Measurements from ENCODE around the gene RPS5.
"Not testable (repeated sequence)": the region's sequence is repeated elsewhere in the genome, so short reads cannot be mapped to it uniquely, and the experiment has no call there.

Gene RPS5

GRCh38 chr19:58356766-58357480 lies 30.1 kb upstream of the RPS5 start:
- FAIRE-seq = no peak

- FAIRE-seq = no peak
Observed at GRCh38 chr19:58357481-58358145, 29.5 kb upstream of the RPS5 start.

- no peak for FAIRE-seq
Observed at GRCh38 chr19:58361900-58362271, 25.2 kb upstream of the RPS5 start.

GRCh38 chr19:58362272-58362994 lies 24.6 kb upstream of the RPS5 start, which contains the start of gene ZNF497:
Gene ZNF497 (minus strand): TSS chr19:58362751. CDS start chr19:58357635, 5,116 bp downstream.
- FAIRE-seq = peak; percentile 95

DNA sequence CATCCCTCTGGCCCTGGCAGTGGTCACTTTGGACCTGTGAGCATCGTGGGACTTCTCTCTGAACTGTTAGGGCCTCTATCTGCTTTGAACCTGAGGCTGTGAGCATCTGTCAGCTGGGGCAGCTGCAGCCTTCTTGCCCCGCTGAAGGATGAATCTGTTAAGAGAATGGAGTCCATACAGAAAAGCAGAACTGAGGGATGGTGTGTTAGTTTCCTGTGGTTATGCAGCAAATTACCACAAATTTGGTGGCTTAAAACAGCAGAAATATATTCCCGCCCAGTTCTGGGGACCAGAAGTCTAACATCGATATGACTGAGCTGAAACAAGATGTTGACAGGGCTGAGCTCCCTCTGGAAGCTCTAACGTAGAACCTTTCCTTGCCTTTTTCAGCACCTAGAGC lies 22.9 kb upstream of the RPS5 start:
- no peak for FAIRE-seq

- no peak for FAIRE-seq
Observed at GRCh38 chr19:58366585-58367430, 20.3 kb upstream of the RPS5 start.

DNA sequence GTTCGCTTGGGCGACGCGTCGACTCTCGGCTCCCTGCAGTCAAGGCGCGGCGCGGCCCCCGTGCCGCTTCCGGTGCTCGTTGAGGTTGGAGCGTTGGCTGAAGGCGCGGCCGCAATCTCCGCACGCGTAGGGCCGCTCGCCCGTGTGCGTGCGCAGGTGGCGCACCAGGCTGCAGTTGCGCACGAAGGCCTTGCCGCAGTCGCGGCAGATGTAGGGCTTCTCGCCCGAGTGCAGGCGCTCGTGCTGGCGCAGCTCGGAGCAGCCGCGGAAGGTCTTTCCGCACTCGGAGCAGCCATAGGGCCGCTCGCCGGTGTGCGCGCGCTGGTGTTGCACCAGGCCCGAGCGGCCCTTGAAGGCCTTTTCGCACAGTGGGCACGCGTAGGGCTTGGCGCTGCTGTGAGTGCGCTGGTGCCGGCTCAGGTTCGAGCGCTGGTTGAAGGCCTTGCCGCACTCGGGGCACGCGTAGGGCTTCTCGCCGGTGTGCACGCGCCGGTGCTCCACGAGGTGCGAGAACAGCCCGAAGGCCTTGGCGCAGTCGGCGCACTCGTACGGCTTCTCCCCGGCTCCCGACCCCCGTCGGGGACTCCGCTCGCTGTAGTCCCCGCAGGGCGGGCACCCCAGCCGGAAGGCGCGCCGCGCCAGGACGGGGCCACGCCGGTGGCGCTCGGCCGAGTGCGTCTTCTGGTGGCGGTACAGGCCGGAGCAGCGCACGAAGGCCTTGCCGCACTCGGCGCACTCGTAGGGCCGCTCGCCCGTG lies 19.2 kb upstream of the RPS5 start:
- no peak for FAIRE-seq

DNA sequence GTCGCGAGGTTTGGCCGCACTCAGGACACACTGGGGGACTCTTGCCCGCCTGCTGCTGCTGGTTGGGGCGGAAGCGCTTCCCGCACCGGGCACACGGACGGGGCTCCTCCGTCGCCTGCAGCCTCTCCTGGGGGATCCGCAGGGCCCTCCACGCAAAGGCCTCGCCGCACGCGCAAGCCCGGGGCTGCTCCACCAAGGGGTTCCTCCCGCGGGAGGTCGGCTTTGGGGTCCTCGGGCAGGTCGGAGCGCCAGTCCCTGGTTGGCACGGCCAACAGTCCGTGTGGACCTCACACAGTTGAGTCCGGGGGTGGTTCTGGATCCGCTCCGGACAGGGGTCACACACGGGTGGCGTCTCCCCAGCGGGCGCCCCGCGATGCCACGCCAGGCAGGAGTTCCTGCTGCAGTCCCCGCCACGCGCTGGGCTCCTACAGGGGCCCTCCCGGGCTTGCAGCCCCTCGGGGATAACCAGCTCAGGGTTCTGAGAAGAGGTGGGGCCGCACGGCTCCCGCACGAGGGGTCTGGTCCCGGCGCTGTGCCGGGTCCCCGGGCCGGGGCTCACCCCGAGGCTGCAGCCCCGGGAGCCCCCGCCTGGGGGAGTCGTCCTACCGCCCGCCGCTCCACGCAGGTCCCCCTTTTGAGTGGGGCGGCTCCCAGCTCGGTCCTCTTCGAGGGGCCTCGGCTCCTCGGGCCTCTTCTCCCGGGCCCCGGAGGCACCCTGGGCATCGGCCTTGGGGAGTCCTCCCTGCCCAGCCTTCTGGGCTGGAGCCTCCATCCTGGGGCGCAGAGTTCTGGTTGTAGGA lies 18.3 kb upstream of the RPS5 start:
- FAIRE-seq = no peak

GRCh38 chr19:58372311-58373133 lies 14.5 kb upstream of the RPS5 start:
- no peak for FAIRE-seq

DNA sequence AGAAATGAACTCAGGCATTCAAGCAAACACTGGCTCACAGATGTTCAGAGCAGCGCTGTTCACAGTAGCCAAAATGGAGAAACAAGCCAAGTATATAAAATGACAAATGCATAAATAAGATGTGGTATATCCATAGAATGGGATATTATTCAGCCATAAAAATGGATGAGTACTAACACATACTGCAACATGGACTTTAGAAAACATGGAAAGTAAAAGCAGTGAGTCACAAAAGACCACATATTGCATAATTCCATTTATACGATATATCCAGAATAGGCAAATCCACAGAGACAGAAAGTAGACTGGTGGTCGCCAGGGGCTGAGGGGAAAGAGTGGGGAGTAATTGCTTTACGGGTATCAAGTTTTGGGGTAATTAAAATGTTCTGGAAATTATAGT lies 12.9 kb upstream of the RPS5 start:
- FAIRE-seq = no peak

- FAIRE-seq = not testable (repeated sequence)
Observed at GRCh38 chr19:58376724-58377123, 10.3 kb upstream of the RPS5 start.

DNA sequence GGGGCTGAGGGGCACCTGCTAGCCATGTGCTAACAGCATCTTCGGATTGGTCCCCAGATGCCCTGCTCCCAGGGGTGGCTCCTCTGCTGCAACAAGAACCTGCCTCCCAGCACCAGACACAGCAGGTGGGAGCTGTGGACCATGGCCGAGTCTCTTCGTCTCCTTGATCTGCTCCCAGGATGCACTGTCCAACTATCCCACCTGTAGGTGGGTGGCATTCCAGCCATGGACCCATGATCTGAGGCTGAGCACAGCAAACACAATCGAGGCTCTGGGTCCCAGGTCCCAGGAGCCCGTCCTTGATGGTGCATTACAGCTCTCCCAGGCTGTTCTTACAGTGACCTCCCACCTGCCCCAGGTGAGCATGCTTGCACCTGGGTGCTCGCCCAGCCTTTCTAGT lies 7.8 kb upstream of the RPS5 start:
- no peak for FAIRE-seq

GRCh38 chr19:58380037-58380661 lies 6.9 kb upstream of the RPS5 start:
- FAIRE-seq = no peak

GRCh38 chr19:58380662-58381459 lies 6.2 kb upstream of the RPS5 start, which contains the start of gene ZNF837:
Gene ZNF837 (minus strand): TSS chr19:58381030. CDS start chr19:58369332, 11,698 bp downstream.
- peak; percentile 99 for FAIRE-seq

GRCh38 chr19:58381460-58382212 lies 5.4 kb upstream of the RPS5 start:
- FAIRE-seq = no peak

GRCh38 chr19:58382997-58383603 lies 4.0 kb upstream of the RPS5 start:
- no peak for FAIRE-seq

- FAIRE-seq = no peak
Observed at GRCh38 chr19:58385313-58385890, 1.7 kb upstream of the RPS5 start.

Measured in G401.6 (cell line).